ENCODE measurements around the gene SSBP3. TPM values are rescaled to one million over a fixed set of nuclear protein-coding genes. Genes with fewer than 3 reads are reported as not detected.

The SSBP3 gene
- total RNA-seq, 1 experiment from 2014 or later: 37.5 TPM

DNA sequence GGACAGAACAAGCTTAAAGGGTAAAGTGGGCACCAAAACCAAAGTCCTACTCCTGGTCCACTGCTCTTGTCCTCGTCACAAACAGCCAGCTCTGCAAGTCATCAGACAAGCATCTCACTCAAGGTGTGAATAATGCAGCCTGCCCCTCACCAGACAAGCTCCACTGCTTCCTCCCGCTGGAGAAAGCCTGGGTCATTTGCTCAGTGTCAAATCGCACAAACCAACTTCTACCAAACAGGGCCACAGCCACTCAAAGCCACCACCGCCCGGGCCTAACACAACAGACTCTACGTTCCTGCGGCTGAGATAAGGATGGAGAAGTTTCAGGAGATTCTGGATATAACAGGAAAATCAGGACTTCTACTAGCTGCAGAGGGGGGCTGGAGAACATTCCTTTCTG is 3.3 kb downstream of the SSBP3 start (continued):
- TF ChIP-seq, protein P1, sequence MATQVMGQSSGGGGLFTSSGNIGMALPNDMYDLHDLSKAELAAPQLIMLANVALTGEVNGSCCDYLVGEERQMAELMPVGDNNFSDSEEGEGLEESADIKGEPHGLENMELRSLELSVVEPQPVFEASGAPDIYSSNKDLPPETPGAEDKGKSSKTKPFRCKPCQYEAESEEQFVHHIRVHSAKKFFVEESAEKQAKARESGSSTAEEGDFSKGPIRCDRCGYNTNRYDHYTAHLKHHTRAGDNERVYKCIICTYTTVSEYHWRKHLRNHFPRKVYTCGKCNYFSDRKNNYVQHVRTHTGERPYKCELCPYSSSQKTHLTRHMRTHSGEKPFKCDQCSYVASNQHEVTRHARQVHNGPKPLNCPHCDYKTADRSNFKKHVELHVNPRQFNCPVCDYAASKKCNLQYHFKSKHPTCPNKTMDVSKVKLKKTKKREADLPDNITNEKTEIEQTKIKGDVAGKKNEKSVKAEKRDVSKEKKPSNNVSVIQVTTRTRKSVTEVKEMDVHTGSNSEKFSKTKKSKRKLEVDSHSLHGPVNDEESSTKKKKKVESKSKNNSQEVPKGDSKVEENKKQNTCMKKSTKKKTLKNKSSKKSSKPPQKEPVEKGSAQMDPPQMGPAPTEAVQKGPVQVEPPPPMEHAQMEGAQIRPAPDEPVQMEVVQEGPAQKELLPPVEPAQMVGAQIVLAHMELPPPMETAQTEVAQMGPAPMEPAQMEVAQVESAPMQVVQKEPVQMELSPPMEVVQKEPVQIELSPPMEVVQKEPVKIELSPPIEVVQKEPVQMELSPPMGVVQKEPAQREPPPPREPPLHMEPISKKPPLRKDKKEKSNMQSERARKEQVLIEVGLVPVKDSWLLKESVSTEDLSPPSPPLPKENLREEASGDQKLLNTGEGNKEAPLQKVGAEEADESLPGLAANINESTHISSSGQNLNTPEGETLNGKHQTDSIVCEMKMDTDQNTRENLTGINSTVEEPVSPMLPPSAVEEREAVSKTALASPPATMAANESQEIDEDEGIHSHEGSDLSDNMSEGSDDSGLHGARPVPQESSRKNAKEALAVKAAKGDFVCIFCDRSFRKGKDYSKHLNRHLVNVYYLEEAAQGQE (IDR thresholded peaks at IDR 0.05; ENCODE audit: low read depth): no peak
- TF ChIP-seq, protein P2, sequence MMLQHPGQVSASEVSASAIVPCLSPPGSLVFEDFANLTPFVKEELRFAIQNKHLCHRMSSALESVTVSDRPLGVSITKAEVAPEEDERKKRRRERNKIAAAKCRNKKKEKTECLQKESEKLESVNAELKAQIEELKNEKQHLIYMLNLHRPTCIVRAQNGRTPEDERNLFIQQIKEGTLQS (IDR thresholded peaks at IDR 0.05): no peak
- TF ChIP-seq ELF1 (IDR thresholded peaks at IDR 0.05; ENCODE audit: borderline replicate concordance, low read depth) (no peak), TCF7L2 (IDR thresholded peaks at IDR 0.05; ENCODE audit: borderline replicate concordance, extremely low read depth, insufficient read depth, insufficient read length) (no peak), CBX3 (IDR thresholded peaks at IDR 0.05; ENCODE audit: low read depth) (no peak)

DNA sequence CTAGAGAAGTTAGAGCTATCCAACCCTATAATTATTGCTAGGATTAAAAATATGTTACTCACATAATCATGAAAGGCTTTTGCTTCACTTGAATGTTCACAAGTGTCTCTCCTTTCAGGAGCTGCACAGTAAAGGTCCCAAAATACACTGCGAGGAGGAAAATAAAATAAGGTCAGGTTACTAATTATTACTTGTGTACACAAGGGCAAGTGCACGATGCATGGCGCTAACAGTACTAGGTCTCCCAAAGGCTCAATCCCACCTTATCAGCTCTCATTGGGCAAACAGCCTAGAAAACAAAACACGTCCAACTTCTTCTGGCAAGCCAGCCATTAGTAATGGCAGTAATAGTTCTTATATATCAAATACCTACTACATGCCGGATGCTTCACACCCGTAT is 4.4 kb downstream of the SSBP3 start:
- no peaks in the 10 kb centered on the region for H3K27me3 ChIP-seq (ENCODE audit: insufficient read depth, low read length)
- ChIA-PET RAD21 (ENCODE audit: low non-redundant PET in 1 of 2, low total read pairs in 2 of 2, uncharacterized antibody in 2 of 2, unreplicated experiment in 2 of 2) (no interaction called here), CTCF (no interaction called here), POLR2A (no interaction called here)
- H3K4me1 ChIP-seq (ENCODE audit: control insufficient read depth in 1 of 2, insufficient read depth in 2 of 2, low read length in 2 of 2): peaks cover 5 to 12% of the 10 kb centered on the region in 2 experiments; a peak in 3 of 4 replicates
- intact Hi-C loops (cut with micrococcal nuclease): loop anchor here (10.0 kb wide), 1 partner anchor 197 kb away; the partner anchor contains the start of genes CYB5RL and MRPL37
- peaks cover 12 to 30% of the 10 kb centered on the region in 2 experiments; a peak in 3 of 4 replicates for H3K36me3 ChIP-seq (ENCODE audit: control insufficient read depth in 1 of 2, insufficient read depth in 2 of 2, low read length in 2 of 2)
- H3K9ac ChIP-seq (ENCODE audit: low read length): no peak overlapping the region
- no peaks in the 10 kb centered on the region for H4K20me1 ChIP-seq (ENCODE audit: insufficient read depth)
- H3K27ac ChIP-seq (ENCODE audit: low read depth, low read length): no peak overlapping the region
- DNase-seq (ENCODE audit: low read depth, low spot score): no peak
- H3K79me2 ChIP-seq (ENCODE audit: insufficient read depth, low read length): no peaks in the 10 kb centered on the region
- H3K4me3 ChIP-seq (replicated peaks in 1 of 2; ENCODE audit: low read depth in 1 of 2, low read length in 2 of 2): no peak overlapping the region
- H2AFZ ChIP-seq (ENCODE audit: low read depth, low read length, poor library complexity, severe bottlenecking): no peak overlapping the region
- no peak overlapping the region for H3K4me2 ChIP-seq (ENCODE audit: low read length)
- no TSS peak for BruUV-seq (replicated peaks)
- no peaks in the 10 kb centered on the region for H3K9me2 ChIP-seq (ENCODE audit: insufficient read depth)
- no peak for ATAC-seq
- H3K9me3 ChIP-seq (ENCODE audit: control insufficient read depth in 1 of 2, insufficient read depth in 1 of 2, low read depth in 1 of 2, low read length in 2 of 2): no peaks in the 10 kb centered on the region
- TF ChIP-seq CBX3 (IDR thresholded peaks at IDR 0.05; ENCODE audit: low read depth): no peak
- TF ChIP-seq JUND (IDR thresholded peaks at IDR 0.05): no peak
- TF ChIP-seq SP1 (IDR thresholded peaks at IDR 0.05; ENCODE audit: low read depth): no peak
- TF ChIP-seq, protein P1 (IDR thresholded peaks at IDR 0.05; ENCODE audit: low read depth): no peak
- TF ChIP-seq, protein P2 (IDR thresholded peaks at IDR 0.05): no peak
- TF ChIP-seq POLR2A (IDR thresholded peaks at IDR 0.05; ENCODE audit: borderline replicate concordance, extremely low read depth, insufficient read depth, insufficient read length): no peak
- TF ChIP-seq ZFX (IDR thresholded peaks at IDR 0.05): no peak
- TF ChIP-seq POLR2AphosphoS5 (IDR thresholded peaks at IDR 0.05; ENCODE audit: low read depth, low read length): no peak
- TF ChIP-seq SRF (IDR thresholded peaks at IDR 0.05; ENCODE audit: low read depth): no peak
- TF ChIP-seq FOSL1 (IDR thresholded peaks at IDR 0.05; ENCODE audit: low read depth): no peak
- TF ChIP-seq EZH2 (IDR thresholded peaks at IDR 0.05): no peak
- TF ChIP-seq, protein P3, sequence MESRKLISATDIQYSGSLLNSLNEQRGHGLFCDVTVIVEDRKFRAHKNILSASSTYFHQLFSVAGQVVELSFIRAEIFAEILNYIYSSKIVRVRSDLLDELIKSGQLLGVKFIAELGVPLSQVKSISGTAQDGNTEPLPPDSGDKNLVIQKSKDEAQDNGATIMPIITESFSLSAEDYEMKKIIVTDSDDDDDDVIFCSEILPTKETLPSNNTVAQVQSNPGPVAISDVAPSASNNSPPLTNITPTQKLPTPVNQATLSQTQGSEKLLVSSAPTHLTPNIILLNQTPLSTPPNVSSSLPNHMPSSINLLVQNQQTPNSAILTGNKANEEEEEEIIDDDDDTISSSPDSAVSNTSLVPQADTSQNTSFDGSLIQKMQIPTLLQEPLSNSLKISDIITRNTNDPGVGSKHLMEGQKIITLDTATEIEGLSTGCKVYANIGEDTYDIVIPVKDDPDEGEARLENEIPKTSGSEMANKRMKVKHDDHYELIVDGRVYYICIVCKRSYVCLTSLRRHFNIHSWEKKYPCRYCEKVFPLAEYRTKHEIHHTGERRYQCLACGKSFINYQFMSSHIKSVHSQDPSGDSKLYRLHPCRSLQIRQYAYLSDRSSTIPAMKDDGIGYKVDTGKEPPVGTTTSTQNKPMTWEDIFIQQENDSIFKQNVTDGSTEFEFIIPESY (IDR thresholded peaks at IDR 0.05; ENCODE audit: extremely low read depth, insufficient replicate concordance, low read length): no peak
- no peak for TF ChIP-seq RAD21 (IDR thresholded peaks at IDR 0.05; ENCODE audit: low read depth)
- TF ChIP-seq ELF1 (IDR thresholded peaks at IDR 0.05; ENCODE audit: borderline replicate concordance, low read depth): no peak
- no peak for TF ChIP-seq SIN3A (IDR thresholded peaks at IDR 0.05; ENCODE audit: low read depth)
